Stimulated activated CD4-positive, alpha-beta T cell treated with anti-CD3 and anti-CD28 coated beads, Interleukin-15, amount 100 ng/mL, for 1 hour (primary cell): ENCODE measurements around the gene RABGEF1.
"Not testable (repeated sequence)": the region's sequence is repeated elsewhere in the genome, so short reads cannot be mapped to it uniquely, and the experiment has no call there.

Source experiments
- DNase-seq, 2 donors: peaks; one replicate each; pipeline ENCODE4 v3.0.0-alpha.2; 2020; ENCODE audit warnings: low read depth in 1 of 2, low spot score in 1 of 2

Gene RABGEF1

GRCh38 chr7:66764905-66765304 lies 24.4 kb downstream of the RABGEF1 start:
- not testable (repeated sequence) for DNase-seq

GRCh38 chr7:66765322-66766025 lies 24.9 kb downstream of the RABGEF1 start:
- not testable (repeated sequence) for DNase-seq

GRCh38 chr7:66766041-66766440 lies 25.5 kb downstream of the RABGEF1 start:
- no peak for DNase-seq

- DNase-seq: not testable (repeated sequence)
Measured at GRCh38 chr7:66767486-66767885, 27.0 kb downstream of the RABGEF1 start.

- DNase-seq: no peak
Measured at GRCh38 chr7:66768865-66769832, 28.6 kb downstream of the RABGEF1 start.

DNA sequence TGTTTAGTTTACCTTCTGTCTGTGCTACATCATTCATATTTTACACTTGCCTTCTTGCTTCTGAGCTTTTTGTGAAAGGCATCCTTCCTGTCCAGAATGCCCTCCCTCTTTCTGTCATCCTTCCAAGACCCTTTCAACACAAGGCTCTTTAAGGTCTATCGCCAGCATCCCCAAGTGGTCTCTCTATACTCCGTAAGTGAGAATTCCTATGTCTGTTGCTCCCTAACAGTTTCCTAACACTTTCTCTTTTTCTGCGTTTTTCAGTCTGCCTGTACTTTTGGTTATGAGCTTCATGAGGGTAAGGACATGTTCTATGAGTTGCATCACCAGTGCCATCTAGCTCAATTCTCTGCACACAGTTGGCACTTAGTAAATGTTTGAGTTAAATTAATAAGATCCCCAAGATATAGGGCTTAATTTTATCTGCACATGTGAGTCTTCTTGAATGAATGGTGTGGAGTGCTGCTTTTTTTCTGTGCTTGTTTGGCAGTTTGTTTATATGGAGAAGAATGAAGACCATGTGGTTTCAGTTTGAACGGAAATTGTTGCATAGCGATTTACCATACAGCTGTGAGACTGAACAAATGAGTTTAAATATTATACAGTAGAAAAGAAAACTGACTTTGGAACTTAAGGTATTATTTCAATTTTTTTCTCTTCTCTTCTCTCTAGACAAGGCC lies 29.4 kb downstream of the RABGEF1 start:
- no peak for DNase-seq

- DNase-seq: no peak
Measured at GRCh38 chr7:66771795-66772194, 31.3 kb downstream of the RABGEF1 start.

DNA sequence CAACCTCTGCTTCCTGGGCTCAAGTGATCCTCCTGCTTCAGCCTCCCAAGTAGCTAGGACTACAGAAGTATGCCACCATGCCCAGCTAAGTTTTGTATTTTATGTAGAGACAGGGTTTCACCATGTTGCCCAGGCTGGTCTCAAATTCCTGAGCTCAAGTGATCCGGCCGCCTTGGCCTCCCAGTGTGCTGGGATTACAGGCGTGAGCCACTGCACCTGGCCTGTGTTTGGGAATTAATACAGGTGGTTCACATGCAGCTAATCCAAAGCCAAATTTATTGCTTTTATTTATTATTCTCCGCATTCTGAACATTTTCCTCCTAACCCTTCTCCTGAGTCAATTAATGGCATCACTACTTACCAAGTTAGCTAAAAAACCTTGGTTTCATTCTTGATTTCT lies 33.2 kb downstream of the RABGEF1 start:
- DNase-seq: not testable (repeated sequence)

DNA sequence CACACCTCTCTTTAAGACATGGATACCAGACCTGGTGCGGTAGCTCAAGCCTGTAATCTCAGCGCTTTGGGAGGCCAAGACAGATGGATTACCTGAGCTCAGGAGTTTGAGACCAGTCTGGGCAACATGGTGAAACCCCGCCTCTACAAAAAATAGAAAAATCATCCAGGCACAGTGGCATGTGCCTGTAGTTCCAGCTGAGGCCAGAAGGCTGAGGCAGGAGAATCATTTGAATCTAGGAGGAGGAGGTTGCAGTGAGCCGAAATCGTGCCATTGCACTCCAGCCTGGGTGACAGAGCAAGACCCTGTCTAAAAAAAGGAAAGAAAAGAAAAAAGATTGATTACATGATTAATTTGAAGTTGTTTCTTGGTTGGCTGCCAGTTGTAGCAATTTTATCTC lies 35.9 kb downstream of the RABGEF1 start:
- DNase-seq: not testable (repeated sequence)

DNA sequence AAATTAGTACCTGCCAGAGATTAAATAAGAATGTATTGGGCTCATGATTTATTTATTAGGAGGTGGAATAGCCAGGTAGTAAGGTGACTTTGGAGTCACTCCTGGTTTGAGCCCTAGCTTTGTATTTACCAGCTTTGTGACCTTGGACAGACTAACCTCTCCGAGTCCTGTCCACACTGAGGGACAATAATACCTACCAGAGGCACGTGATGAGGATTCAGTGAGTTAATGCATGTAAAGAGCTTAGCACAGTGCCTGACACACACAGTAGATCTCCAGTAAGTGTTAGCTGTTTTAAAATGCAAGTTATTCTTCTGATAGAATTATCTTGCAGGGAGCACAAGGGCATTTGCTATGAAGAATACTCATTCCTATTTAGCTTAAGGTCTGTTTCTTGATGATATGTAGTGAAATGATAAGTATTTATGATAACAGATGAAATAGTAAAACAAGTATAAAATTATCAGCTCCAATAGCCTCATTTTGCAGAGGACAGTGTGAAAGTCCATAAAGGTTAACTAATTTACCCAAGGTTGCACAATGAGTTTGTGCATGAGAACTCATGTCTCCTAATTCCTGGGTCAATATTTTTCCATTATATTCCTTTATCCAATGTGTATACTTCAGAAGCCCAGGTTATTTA lies 36.4 kb downstream of the RABGEF1 start:
- no peak for DNase-seq

DNA sequence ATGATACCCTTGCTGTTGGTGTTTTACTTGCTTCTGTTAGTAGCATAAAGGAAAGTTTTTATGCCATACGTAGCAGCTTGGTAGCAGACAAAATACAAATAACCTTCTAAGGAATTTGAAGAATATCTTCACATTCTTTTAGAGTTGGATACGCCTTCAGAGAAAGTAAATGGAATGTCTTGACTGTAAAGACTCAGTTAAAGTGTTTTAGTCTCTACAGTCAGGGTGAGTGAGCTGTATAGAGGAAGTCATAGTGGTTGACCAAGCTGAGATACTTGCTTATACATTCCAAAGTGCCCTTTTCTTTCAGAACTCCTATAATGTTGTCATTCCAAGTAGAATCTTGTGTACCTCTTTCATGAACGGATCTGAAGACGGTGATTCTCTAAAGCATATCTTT lies 37.7 kb downstream of the RABGEF1 start:
- no peak for DNase-seq

GRCh38 chr7:66779669-66780409 lies 39.3 kb downstream of the RABGEF1 start:
- no peak for DNase-seq

DNA sequence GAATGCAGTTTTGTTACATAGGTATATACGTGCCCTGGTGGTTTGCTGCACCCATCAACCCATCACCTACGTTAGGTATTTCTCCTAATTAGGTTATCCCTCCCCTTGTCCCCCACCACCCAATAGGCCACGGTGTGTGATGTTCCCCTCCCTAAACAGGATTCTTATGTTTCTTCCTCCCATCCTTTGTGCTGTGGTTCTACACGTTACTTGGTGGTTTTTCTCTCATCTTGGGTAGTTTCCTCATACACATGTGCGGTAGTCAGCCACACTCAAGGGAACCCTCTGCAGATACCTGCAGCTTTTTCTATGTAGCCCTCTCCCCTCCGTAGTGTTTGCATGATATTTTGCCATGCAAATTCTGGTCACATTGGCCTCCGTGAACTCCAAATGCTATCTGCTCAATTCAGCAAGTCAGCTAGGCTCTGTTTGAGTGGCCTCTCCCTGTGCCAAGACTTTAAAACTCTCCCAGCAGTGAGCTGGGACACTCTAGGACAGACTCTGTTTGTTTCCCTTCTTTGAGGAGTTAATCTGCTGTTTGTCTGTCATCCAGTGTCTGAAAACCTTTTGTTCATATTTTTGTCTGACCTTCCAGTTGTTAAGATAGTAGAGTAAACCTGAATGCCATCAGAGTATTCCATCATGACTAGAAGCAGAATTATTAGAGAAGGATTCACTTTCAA lies 41.0 kb downstream of the RABGEF1 start:
- DNase-seq: no peak

DNA sequence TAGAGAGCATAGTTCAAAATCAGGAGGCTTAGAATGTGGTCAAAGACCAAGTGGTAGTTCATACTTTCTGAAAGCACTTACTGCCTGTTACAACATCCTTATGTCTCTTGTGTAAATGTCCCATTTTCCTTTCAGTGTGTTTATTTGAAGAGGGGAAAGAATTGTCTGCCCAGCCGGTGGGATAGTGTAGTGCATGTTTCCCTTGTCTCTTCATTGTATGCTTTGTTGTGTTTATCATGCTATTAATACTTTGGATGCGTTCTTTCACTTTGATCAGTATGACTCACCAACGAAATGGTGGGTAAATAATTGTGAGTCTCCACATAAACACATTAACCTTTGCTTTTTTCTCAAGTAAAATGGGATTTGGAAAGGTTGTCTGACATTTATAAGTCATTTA lies 42.3 kb downstream of the RABGEF1 start:
- not testable (repeated sequence) for DNase-seq

DNA sequence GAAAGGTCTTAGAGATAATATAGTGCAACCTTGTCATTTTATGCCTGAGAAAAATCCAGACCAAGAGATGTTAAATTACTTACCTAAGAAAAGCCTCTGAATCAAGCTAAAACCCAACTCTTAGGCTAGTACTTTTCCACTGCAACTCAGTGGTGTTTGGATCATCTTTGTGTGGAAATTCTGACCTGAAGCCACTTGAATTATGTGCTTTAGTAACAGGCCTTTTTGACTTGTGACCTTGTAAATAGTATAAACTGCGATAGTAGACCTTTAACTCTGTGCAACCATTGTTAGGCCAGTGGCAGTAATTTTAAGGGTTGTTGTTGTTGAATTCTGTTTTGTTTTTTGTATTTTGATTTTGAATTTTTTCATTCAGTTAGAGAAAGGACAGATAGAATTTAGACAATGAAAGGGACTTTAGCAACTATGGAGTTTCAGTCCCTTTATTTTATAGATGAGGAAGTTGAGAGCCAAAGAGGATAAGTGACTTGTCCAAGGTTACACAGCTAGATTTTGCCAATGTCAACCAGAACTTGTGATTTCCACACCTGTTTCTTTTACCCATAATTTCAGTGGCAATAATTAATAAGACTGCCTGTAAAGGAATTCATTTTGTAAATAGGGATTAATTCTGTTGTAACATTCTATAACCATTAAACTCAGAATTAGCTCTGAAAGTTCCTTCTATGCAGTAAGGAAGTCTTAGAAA lies 43.5 kb downstream of the RABGEF1 start:
- DNase-seq: not testable (repeated sequence)

- DNase-seq: no peak
Measured at GRCh38 chr7:66790196-66790595, 49.7 kb downstream of the RABGEF1 start.

DNA sequence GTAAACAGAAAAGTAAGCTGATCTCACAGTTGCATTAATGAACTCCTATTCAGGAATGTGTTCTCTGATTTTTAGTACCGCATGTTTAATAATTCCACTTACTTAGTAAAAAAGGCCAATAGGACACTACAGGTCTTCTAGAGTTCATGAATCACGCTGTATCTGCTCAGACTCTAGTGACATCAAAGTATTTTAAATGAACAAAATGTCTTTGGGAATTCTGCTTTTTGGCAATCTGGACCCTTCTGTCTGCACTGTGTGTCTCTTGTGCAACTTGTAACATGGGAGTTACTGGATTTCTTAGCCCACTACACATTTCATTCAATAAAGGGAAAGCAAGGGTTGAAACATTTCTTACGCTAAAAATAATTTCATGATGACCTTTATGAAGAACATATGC lies 50.2 kb downstream of the RABGEF1 start:
- DNase-seq: no peak

GRCh38 chr7:66800591-66800990 lies 60.1 kb downstream of the RABGEF1 start:
- no peak for DNase-seq

GRCh38 chr7:66804001-66804400 lies 63.5 kb downstream of the RABGEF1 start:
- DNase-seq: no peak
